ENCODE results near the gene MINK1. TPM values are rescaled to one million over a fixed set of nuclear protein-coding genes. Genes with fewer than 3 reads are reported as not detected.

Gene MINK1
- polyA plus RNA-seq, 10 donors: 24.8 to 47.0 (median 30.4) TPM

DNA sequence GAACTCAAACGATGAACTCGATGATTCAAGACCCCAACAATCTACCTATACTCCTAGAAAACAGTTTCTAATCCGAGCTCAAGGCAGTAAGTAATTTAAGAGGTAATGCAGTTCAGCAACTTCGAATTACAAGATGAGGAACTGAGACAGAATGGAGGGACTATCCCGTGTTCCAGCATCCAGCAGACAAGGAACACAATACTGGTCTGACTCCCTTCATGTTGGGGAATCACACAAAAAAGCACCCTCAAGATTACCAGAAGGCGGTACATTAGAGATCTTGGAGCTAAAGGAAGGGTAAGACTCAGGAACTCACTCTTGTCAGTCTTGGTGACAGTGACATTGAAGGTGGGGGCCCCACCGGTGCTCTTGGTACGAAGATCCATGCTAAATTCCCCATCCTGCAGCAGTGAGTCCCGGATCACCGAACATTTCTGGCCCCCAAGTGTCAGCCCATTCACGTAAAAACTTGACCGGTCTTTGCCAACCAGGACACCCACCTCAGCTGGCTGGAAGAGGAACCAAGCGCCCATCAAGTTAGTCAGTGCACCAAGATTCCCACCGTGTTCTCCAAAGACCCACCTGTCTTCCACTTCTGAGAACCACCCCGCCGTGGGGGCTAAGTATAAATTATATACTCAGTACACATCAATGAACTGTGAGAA lies 113.3 kb downstream of the MINK1 start:
- DNase-seq: no peak

DNA sequence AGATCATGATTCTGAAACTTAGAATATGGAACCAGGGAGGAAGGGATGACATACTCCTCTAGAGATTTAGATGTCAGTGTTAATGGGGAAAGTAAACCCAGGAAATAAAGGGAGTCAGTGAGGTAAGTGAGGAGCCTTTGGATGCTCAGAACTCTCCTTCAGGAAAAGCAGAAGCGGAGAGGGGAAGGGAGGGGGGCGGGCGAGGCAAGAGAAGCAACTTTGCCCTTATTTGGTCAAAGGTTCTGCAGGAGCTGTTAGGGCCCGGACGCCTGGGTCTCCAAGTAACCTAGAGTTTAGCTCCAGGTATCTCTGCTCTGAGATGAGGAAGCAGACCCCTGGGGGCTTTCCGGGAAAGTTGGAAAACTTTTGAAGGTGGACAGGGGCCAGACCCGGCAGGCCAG lies 113.9 kb downstream of the MINK1 start:
- no peak for DNase-seq

Other genes starting within 250 kb of the MINK1 start
- gene SMTNL2, start 248.8 kb upstream of the MINK1 start, polyA plus RNA-seq (ENCODE audit: insufficient read length in 10 of 10): 100 to 1,000 TPM in 8 of 10 donors, 10 to 100 TPM in 2; 45.2 to 166 (median 110) TPM
- gene ALOX15, start 191.7 kb upstream of the MINK1 start, polyA plus RNA-seq (ENCODE audit: insufficient read length in 10 of 10): 1 to 10 TPM in 1 of 10 donors, under 1 TPM in 9; 0.25 to 1.1 (median 0.44) TPM
- 10 to 100 TPM; 26.8 to 34.6 (median 31.6) TPM for gene PELP1, start 129.2 kb upstream of the MINK1 start, polyA plus RNA-seq (ENCODE audit: insufficient read length in 10 of 10)
- 10 to 100 TPM; 17.8 to 25.8 (median 20.3) TPM for gene ARRB2, start 122.7 kb upstream of the MINK1 start, polyA plus RNA-seq (ENCODE audit: insufficient read length in 10 of 10)
- gene MED11, start 101.9 kb upstream of the MINK1 start, polyA plus RNA-seq (ENCODE audit: insufficient read length in 10 of 10): 10 to 100 TPM; 13.4 to 17.4 (median 15.8) TPM
- under 1 TPM; 0.19 to 0.52 (median 0.30) TPM for gene ZMYND15, start 93.5 kb upstream of the MINK1 start, polyA plus RNA-seq (ENCODE audit: insufficient read length in 10 of 10)
- gene CXCL16, start 93.4 kb upstream of the MINK1 start, polyA plus RNA-seq (ENCODE audit: insufficient read length in 10 of 10): 1 to 10 TPM; 3.2 to 6.0 (median 5.2) TPM
- gene TM4SF5, start 61.5 kb upstream of the MINK1 start, polyA plus RNA-seq (ENCODE audit: insufficient read length in 10 of 10): not detected
- 1 to 10 TPM; 3.9 to 8.3 (median 5.8) TPM for gene VMO1, start 47.0 kb upstream of the MINK1 start, polyA plus RNA-seq (ENCODE audit: insufficient read length in 10 of 10)
- under 1 TPM in 9 of 10 donors, not detected in 1; 0.40 to 0.79 (median 0.56) TPM for gene GLTPD2, start 44.4 kb upstream of the MINK1 start, polyA plus RNA-seq (ENCODE audit: insufficient read length in 10 of 10)
- 100 to 1,000 TPM in 4 of 10 donors, 10 to 100 TPM in 6; 88.8 to 107 (median 96.2) TPM for gene PSMB6, start 37.2 kb upstream of the MINK1 start, polyA plus RNA-seq (ENCODE audit: insufficient read length in 10 of 10)
- 10 to 100 TPM; 15.4 to 35.0 (median 24.6) TPM for gene PLD2, start 26.2 kb upstream of the MINK1 start, polyA plus RNA-seq (ENCODE audit: insufficient read length in 10 of 10)
- 1 to 10 TPM in 8 of 10 donors, under 1 TPM in 2; 0.67 to 2.1 (median 1.4) TPM for gene C17orf107, start 66.2 kb downstream of the MINK1 start, polyA plus RNA-seq (ENCODE audit: insufficient read length in 10 of 10)
- gene CHRNE, start 69.8 kb downstream of the MINK1 start, polyA plus RNA-seq (ENCODE audit: insufficient read length in 10 of 10): 1 to 10 TPM in 8 of 10 donors, under 1 TPM in 2; 0.67 to 5.5 (median 1.7) TPM
- gene GP1BA, start 98.9 kb downstream of the MINK1 start, polyA plus RNA-seq (ENCODE audit: insufficient read length in 10 of 10): 1 to 10 TPM in 4 of 10 donors, under 1 TPM in 6; 0.58 to 1.7 (median 0.81) TPM
- 10 to 100 TPM; 41.8 to 58.0 (median 49.9) TPM for gene SLC25A11, start 106.7 kb downstream of the MINK1 start, polyA plus RNA-seq (ENCODE audit: insufficient read length in 10 of 10)
- gene RNF167, start 106.9 kb downstream of the MINK1 start, polyA plus RNA-seq (ENCODE audit: insufficient read length in 10 of 10): 10 to 100 TPM; 61.9 to 77.7 (median 68.3) TPM
- gene PFN1, start 115.2 kb downstream of the MINK1 start, polyA plus RNA-seq (ENCODE audit: insufficient read length in 10 of 10): 100 to 1,000 TPM; 282 to 440 (median 354) TPM
- gene ENO3, start 117.8 kb downstream of the MINK1 start, polyA plus RNA-seq (ENCODE audit: insufficient read length in 10 of 10): 1,000 to 10,000 TPM in 9 of 10 donors, 100 to 1,000 TPM in 1; 770 to 2,512 (median 1,687) TPM
- 100 to 1,000 TPM in 2 of 10 donors, 10 to 100 TPM in 8; 78.8 to 113 (median 81.3) TPM for gene SPAG7, start 134.5 kb downstream of the MINK1 start, polyA plus RNA-seq (ENCODE audit: insufficient read length in 10 of 10)
- 10 to 100 TPM; 14.6 to 33.9 (median 21.6) TPM for gene CAMTA2, start 154.3 kb downstream of the MINK1 start, polyA plus RNA-seq (ENCODE audit: insufficient read length in 10 of 10)
- 1 to 10 TPM; 3.0 to 6.9 (median 4.2) TPM for gene INCA1, start 164.2 kb downstream of the MINK1 start, polyA plus RNA-seq (ENCODE audit: insufficient read length in 10 of 10)
- gene KIF1C, start 164.6 kb downstream of the MINK1 start, polyA plus RNA-seq (ENCODE audit: insufficient read length in 10 of 10): 100 to 1,000 TPM in 5 of 10 donors, 10 to 100 TPM in 5; 74.9 to 113 (median 100) TPM
- under 1 TPM in 8 of 10 donors, not detected in 2; 0.07 to 0.28 (median 0.15) TPM for gene SLC52A1, start 202.1 kb downstream of the MINK1 start, polyA plus RNA-seq (ENCODE audit: insufficient read length in 10 of 10)
- gene ZFP3, start 245.1 kb downstream of the MINK1 start, polyA plus RNA-seq (ENCODE audit: insufficient read length in 10 of 10): 10 to 100 TPM in 7 of 10 donors, 1 to 10 TPM in 3; 8.2 to 14.2 (median 10.8) TPM